Cardiac muscle cell (in vitro differentiated cells and primary cell): ENCODE data around the gene NR6A1. TPM values are rescaled to one million over a fixed set of nuclear protein-coding genes. Genes with fewer than 3 reads are reported as not detected.
A peak's percentile ranks its signal among the peaks of the same experiment; 100 is the strongest.

Source experiments
- DNase-seq, 2 donors: peaks; one replicate each; pipeline versions ENCODE4 v3.0.0 to v3.0.0-alpha.2; 2010 to 2017; ENCODE audit warnings: low read depth in 1 of 2, low spot score in 1 of 2
- H3K27ac ChIP-seq: fragments of 200-600 bp; sonication (generic); 2 replicates; pipeline ENCODE4 v1.5.1; 2016
- H3K27me3 ChIP-seq: fragments of 200-600 bp; sonication (generic); 2 replicates; pipeline ENCODE4 v1.6.0; 2016; ENCODE audit warnings: control low read depth
- H3K36me3 ChIP-seq: fragments of 200-600 bp; sonication (generic); 2 replicates; pipeline ENCODE4 v1.5.1; 2016; ENCODE audit warnings: control low read depth
- H3K4me1 ChIP-seq: fragments of 200-600 bp; sonication (generic); 2 replicates; pipeline ENCODE4 v1.8.1; 2017; ENCODE audit warnings: low read depth, mild to moderate bottlenecking, mixed run types
- H3K4me3 ChIP-seq: fragments of 200-600 bp; sonication (generic); 2 replicates; pipeline ENCODE4 v1.5.1; 2016; ENCODE audit warnings: mild to moderate bottlenecking
- H3K9me3 ChIP-seq: fragments of 200-600 bp; sonication (generic); 2 replicates; pipeline ENCODE4 v1.5.1; 2017; ENCODE audit warnings: low read depth, mild to moderate bottlenecking, control low read depth
- CTCF ChIP-seq: IDR thresholded peaks from 2 replicates; pipeline ENCODE4 v1.5.1; 2012; ENCODE audit warnings: low read depth, mild to moderate bottlenecking, low read length
- polyA plus RNA-seq: library from polyadenylated mRNA; unstranded; fragments of >200 nt; fragmentation: Nextera tagmentation; extraction: Ambion mirVana; gene quantifications from 2 replicates; pipeline ENCODE4 v1.2.1, GENCODE V29; 2016
- total RNA-seq: library from RNA; depleted of rRNA; stranded (reverse); fragments of >200 nt; gene quantifications from 2 replicates; pipeline ENCODE4 v1.2.3, GENCODE V29; 2016

NR6A1 gene
- total and polyA plus RNA-seq, 2 experiments from 2014 or later, result 3.2 to 19.8 TPM

- Histone ChIP-seq H3K27me3 (no peaks in the 10 kb centered on the region), H3K4me3 (no peak overlapping the region), H3K9me3 (no peaks in the 10 kb centered on the region), H3K27ac (no peak overlapping the region), H3K36me3 (no peaks in the 10 kb centered on the region), H3K4me1 (peaks cover 16% of the 10 kb centered on the region)
- DNase-seq, result peak in 1 of 2 donors; percentile 36
- no peak for TF ChIP-seq CTCF
These were observed 160.0 kb downstream of the NR6A1 start for GRCh38 chr9:124611106-124611505.

GRCh38 chr9:124606027-124606426 is 165.1 kb downstream of the NR6A1 start:
- no peak for DNase-seq
- Histone ChIP-seq H3K27me3 (no peaks in the 10 kb centered on the region), H3K4me3 (no peak overlapping the region), H3K9me3 (no peaks in the 10 kb centered on the region), H3K4me1 (no peaks in the 10 kb centered on the region), H3K27ac (no peak overlapping the region), H3K36me3 (no peaks in the 10 kb centered on the region)
- no peak for TF ChIP-seq CTCF

- Histone ChIP-seq H3K4me3 (no peak overlapping the region), H3K9me3 (no peaks in the 10 kb centered on the region), H3K27ac (no peak overlapping the region), H3K27me3 (no peaks in the 10 kb centered on the region), H3K36me3 (no peaks in the 10 kb centered on the region), H3K4me1 (no peaks in the 10 kb centered on the region)
- no peak for TF ChIP-seq CTCF
- DNase-seq, result no peak
These were observed 165.9 kb downstream of the NR6A1 start for GRCh38 chr9:124605258-124605657.

GRCh38 chr9:124602632-124603031 is 168.5 kb downstream of the NR6A1 start:
- DNase-seq, result no peak
- Histone ChIP-seq H3K4me1 (no peaks in the 10 kb centered on the region), H3K36me3 (no peaks in the 10 kb centered on the region), H3K4me3 (no peak overlapping the region), H3K9me3 (no peaks in the 10 kb centered on the region), H3K27me3 (no peaks in the 10 kb centered on the region), H3K27ac (no peak overlapping the region)
- TF ChIP-seq CTCF, result no peak

- H3K27ac ChIP-seq, result no peak overlapping the region
- H3K4me3 ChIP-seq, result no peak overlapping the region
- no peaks in the 10 kb centered on the region for H3K4me1 ChIP-seq
- no peaks in the 10 kb centered on the region for H3K27me3 ChIP-seq
- H3K9me3 ChIP-seq, result no peaks in the 10 kb centered on the region
- no peak for DNase-seq
- no peak for TF ChIP-seq CTCF
- H3K36me3 ChIP-seq, result no peaks in the 10 kb centered on the region
These were observed 168.9 kb downstream of the NR6A1 start for GRCh38 chr9:124602204-124602603.

- H3K4me1 ChIP-seq, result peaks cover 18% of the 10 kb centered on the region
- DNase-seq, result no peak
- no peaks in the 10 kb centered on the region for H3K27me3 ChIP-seq
- no peak overlapping the region for H3K27ac ChIP-seq
- H3K36me3 ChIP-seq, result no peaks in the 10 kb centered on the region
- no peak for TF ChIP-seq CTCF
- no peaks in the 10 kb centered on the region for H3K9me3 ChIP-seq
- H3K4me3 ChIP-seq, result no peak overlapping the region
These were observed 170.7 kb downstream of the NR6A1 start for GRCh38 chr9:124600407-124600806.
